Testis (tissue), 3 donors: Measurements from ENCODE around the gene MRPL43. TPM values are rescaled to one million over a fixed set of nuclear protein-coding genes. Genes with fewer than 3 reads are reported as not detected.

Source experiments
- DNase-seq: peaks from one replicate; pipeline ENCODE4 v3.0.0-alpha.2; 2019
- H3K27ac ChIP-seq, 2 donors: fragments of 200-600 bp; sonication (generic); one replicate each; pipeline ENCODE4 v1.5.1; 2019
- H3K27me3 ChIP-seq: fragments of 200-600 bp; sonication (generic); one replicate; pipeline ENCODE4 v1.5.1; 2019
- H3K36me3 ChIP-seq: fragments of 200-600 bp; sonication (generic); one replicate; pipeline ENCODE4 v1.5.1; 2017; ENCODE audit warnings: low read depth; ENCODE audit errors: missing control alignments
- H3K4me1 ChIP-seq: fragments of 200-600 bp; sonication (generic); one replicate; pipeline ENCODE4 v1.5.1; 2019
- H3K4me3 ChIP-seq, 2 donors: fragments of 200-600 bp; sonication (generic); one replicate each; pipeline ENCODE4 v1.5.1; 2017 to 2019
- H3K9me3 ChIP-seq: fragments of 200-600 bp; sonication (generic); one replicate; pipeline ENCODE4 v1.5.1; 2017
- CTCF ChIP-seq, 3 experiments: fragments of 450-650 bp in 2 of 3; fragments of 200-600 bp in 1 of 3; sonication (generic) in 1 of 3; IDR thresholded peaks; one replicate each; pipeline ENCODE4 v1.5.1; 2016 to 2019; ENCODE audit warnings: antibody characterized with exemption in 3 of 3, mild to moderate bottlenecking in 2 of 3, moderate library complexity in 1 of 3
- POLR2A ChIP-seq: fragments of 450-650 bp; IDR thresholded peaks from one replicate; pipeline ENCODE4 v1.6.1; 2017; ENCODE audit warnings: antibody characterized with exemption, mild to moderate bottlenecking, moderate library complexity
- WGBS, 2 donors: methylation state at CpG; one replicate each; pipeline ENCODE4 v1.1.5; 2018; 5-methylcytosine and 5-hydroxymethylcytosine counted together
- intact Hi-C: fragments of 100-400 bp; cut with DNase I; formaldehyde crosslinking; loops from one replicate; pipeline ENCODE4 v1.15.1; 2023; ENCODE audit warnings: low total_unique reads
- polyA plus RNA-seq: library from polyadenylated mRNA; stranded (reverse); fragments of 350-450 nt; fragmentation: Illumina TruSeq; extraction: RNeasy Lipid Tissue Mini Kit (QIAGEN cat#74804); gene quantifications from one replicate; pipeline ENCODE4 v1.2.3, GENCODE V29; 2014; ENCODE audit warnings: low read depth, low replicate concordance; ENCODE audit not compliant: insufficient read depth
- total RNA-seq, 2 donors: library from RNA; depleted of rRNA; stranded (reverse); fragments of >200 nt; gene quantifications; one replicate each; pipeline ENCODE4 v1.2.3, GENCODE V29; 2016

The MRPL43 gene
- total and polyA plus RNA-seq, 3 donors from 2014 or later = 123 to 199 (median 124) TPM

- Histone ChIP-seq H3K9me3 (no peaks in the 10 kb centered on the region), H3K27me3 (no peaks in the 10 kb centered on the region), H3K4me3 (no peak overlapping the region), H3K36me3 (no peaks in the 10 kb centered on the region), H3K4me1 (peaks cover 21% of the 10 kb centered on the region), H3K27ac (no peak overlapping the region)
- WGBS, 2 donors = 70 to 71% methylated on average over 3 to 4 of the region's 4 CpGs
- DNase-seq = peak; percentile 7
- intact Hi-C loops = no loop called here
- TF ChIP-seq POLR2A = no peak
- TF ChIP-seq CTCF (IDR thresholded peaks at IDR 0.05) = no peak
Measured at GRCh38 chr10:100970914-100971811, 16.1 kb downstream of the MRPL43 start.

DNA sequence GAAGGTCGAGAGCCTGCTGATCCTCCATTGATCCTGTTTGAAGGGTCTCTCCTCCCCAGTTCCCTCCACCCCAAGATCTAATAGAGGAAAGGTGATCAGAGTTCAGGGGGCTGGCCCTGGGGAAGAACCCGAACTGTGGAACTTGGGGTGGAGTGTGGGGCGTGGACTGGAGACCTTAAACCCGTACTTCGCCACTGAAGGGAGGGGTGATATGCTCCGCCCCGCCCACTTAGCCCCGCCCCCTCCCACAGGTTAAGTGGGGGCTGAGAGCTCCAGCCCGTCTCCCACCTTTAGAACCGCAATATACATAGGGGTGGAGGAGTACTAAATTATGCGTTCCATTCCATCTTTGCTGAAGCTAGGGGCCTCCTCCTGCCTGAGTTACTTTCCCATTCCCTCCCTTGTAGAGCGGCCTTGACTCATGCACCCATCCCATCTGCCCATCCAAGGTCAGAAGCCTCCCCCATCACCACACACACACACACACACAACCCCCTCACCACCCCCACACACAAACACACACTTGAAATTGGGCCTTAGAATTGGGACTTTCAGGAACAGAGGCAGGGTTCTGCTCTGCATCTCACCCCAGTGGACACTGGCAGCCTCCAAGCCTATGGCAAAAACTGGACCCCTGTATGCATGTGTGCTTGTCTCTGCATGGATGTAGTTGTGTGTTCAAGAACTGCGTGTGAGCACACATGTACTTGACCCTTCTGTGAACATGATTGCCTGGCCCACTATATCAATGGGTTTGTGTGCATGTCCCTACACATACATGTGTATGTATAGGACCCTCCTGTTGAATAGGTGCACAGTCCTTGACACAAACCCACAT lies 17.0 kb downstream of the MRPL43 start:
- Histone ChIP-seq H3K36me3 (no peaks in the 10 kb centered on the region), H3K4me1 (peaks cover 21% of the 10 kb centered on the region), H3K4me3 (peak overlapping the region; percentile 52 to 63), H3K27ac (no peak overlapping the region), H3K27me3 (no peaks in the 10 kb centered on the region), H3K9me3 (no peaks in the 10 kb centered on the region)
- peak; percentile 8 for DNase-seq
- 22 to 24% methylated on average over 13 of the region's 13 CpGs for WGBS, 2 donors
- TF ChIP-seq POLR2A = no peak
- no peak for TF ChIP-seq CTCF (IDR thresholded peaks at IDR 0.05)
- intact Hi-C loops = no loop called here

DNA sequence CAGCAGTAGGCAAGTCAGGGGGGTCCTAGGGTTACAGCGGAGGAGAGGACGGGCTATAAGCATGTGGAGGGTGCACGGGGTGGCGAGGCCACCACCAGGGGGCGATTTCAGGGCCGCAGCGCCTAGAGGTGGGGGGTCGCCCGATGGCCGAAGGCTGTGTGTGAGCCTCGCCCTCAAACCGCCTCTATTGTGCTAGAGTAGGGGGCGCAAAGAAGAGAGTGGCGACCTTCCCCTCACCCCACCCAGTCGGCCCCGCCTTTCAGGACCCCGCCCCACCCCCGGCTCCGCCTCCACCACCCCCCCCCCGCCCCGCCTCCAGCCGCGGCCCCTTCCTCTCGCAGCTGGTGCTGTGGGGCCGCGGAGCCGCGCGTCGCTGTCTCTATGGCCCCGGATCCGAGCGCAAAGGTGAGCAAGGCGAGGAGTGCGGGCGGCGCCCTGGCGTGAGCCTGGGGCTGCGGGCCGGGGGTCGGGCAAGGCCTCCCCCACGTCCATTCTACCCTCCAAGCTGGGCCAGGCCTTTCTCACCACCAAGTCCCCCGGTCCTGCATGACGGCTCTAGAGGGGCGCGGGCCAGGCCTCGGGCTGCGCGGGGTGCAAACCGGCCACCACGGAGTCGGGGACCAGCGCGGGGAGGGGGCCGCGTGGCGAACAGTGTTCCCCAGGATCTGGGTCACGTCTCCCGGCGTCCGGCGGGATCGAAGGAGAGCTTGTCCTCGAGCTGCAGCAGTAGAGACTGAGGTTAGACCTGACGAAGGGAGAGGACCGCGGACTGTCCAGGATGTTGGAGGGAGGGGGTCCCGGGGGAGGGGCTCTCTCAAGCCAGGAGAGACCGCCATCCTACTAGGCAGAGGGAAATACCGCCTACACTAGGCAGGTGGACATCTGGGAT lies 17.9 kb downstream of the MRPL43 start, which contains the start of gene SEMA4G:
SEMA4G (plus strand) TSS at position 318 of the 889 bp plus-strand sequence. CDS start 3,409 bp downstream, outside the sequence.
- no peaks in the 10 kb centered on the region for H3K27me3 ChIP-seq
- peaks cover 21% of the 10 kb centered on the region for H3K4me1 ChIP-seq
- peak within 1 kb of the TSS in 1 of 2 donors; percentile 11 for H3K27ac ChIP-seq
- no peaks in the 10 kb centered on the region for H3K36me3 ChIP-seq
- no peaks in the 10 kb centered on the region for H3K9me3 ChIP-seq
- intact Hi-C loops = no loop called here
- WGBS, 2 donors = 1% methylated on average over 15 to 69 of the region's 70 CpGs
- TF ChIP-seq POLR2A (no peak), CTCF (IDR thresholded peaks at IDR 0.05) (peak; percentile 44 to 71 (median 61))
- H3K4me3 ChIP-seq = peak within 1 kb of the TSS; percentile 52 to 63
- DNase-seq = peak; percentile 58

DNA sequence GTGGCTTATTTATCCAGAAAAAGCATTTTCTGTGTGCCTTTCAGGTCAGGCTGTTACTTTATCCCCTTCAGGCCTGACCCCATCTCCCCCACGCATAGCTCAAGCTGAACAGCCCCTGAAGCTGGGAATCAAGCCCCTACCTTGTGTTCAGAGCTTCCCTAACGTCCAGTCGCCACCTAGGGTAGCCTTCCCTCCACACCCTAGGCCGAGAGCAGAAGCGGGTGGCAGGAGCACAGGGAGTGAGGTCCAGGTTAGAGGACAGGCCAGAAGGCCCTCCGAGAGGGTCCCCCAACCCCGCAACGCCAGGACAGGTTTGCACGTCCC lies 18.5 kb downstream of the MRPL43 start:
- Histone ChIP-seq H3K27ac (no peak overlapping the region), H3K27me3 (no peaks in the 10 kb centered on the region), H3K4me1 (peaks cover 21% of the 10 kb centered on the region), H3K4me3 (peak overlapping the region; percentile 52 to 63), H3K9me3 (no peaks in the 10 kb centered on the region), H3K36me3 (no peaks in the 10 kb centered on the region)
- DNase-seq = no peak
- no peak for TF ChIP-seq CTCF (IDR thresholded peaks at IDR 0.05)
- TF ChIP-seq POLR2A = no peak
- intact Hi-C loops = no loop called here
- WGBS, 2 donors = 21 to 25% methylated on average over 7 to 9 of the region's 9 CpGs
